Left ventricle myocardium superior (tissue), 1 donor: Measurements from ENCODE around the gene GABBR1. TPM values are rescaled to one million over a fixed set of nuclear protein-coding genes. Genes with fewer than 3 reads are reported as not detected.

Experiments used
- ATAC-seq: fragments of 200-7000 bp; cut with Tn5 transposase; one replicate; pipeline ENCODE4 v1.9.1; 2020; ENCODE audit warnings: mild to moderate bottlenecking, moderate library complexity
- DNase-seq: peaks from one replicate; pipeline ENCODE4 v3.0.0-alpha.2; 2020
- intact Hi-C: fragments of 100-400 bp; cut with micrococcal nuclease; formaldehyde crosslinking; loops from one replicate; pipeline ENCODE4 v1.11.0; 2022
- total RNA-seq: library from RNA; stranded (reverse); fragmentation: NEBNext Ultra II Directional; extraction: Animal tissue kit (Norgen Biotek cat#: 25700); gene quantifications from one replicate; pipeline ENCODE4 v1.2.1, GENCODE V29; 2021
- donor health status: DM: no; HTN: yes; CAD: no; lungs with severe emphysema.

The GABBR1 gene
- total RNA-seq, 1 donor from 2014 or later: 22.6 TPM

- intact Hi-C loops: no loop called here
- DNase-seq (no peak), ATAC-seq (no peak)
Measured at GRCh38 chr6:29590218-29590808, 42.7 kb downstream of the GABBR1 start.

GRCh38 chr6:29589423-29590048 lies 43.4 kb downstream of the GABBR1 start:
- ATAC-seq (peak; percentile 57), DNase-seq (no peak)
- intact Hi-C loops: loop anchor here (10.0 kb wide), 1 partner anchor 905 kb away; no protein-coding TSS in a partner anchor

DNA sequence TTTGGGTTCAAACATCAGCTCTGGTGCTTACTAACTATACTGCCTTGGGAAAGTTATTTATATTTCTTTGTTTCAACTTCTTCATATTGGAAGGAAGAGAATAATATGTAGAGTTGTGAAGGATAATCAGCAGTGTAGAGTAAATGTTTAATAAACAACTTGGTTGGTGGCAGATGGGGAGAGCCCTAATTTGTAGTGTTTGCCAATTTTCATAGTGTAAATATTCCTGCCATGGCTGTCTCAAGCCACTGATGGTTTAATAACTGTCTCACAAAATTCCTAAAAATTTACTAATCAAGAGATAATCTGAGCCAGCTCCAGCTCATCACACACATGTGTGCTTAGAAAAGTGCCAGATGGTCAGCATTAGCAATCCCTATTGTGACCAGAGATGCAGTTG lies 48.2 kb downstream of the GABBR1 start, which contains the start of gene OR2H2:
OR2H2 (plus strand) TSS at position 301 of the 400 bp plus-strand sequence. CDS start 2,824 bp downstream, outside the sequence.
- intact Hi-C loops: loop anchor here (10.0 kb wide), 1 partner anchor 900 kb away; no protein-coding TSS in a partner anchor
- ATAC-seq: no peak
- no peak for DNase-seq

DNA sequence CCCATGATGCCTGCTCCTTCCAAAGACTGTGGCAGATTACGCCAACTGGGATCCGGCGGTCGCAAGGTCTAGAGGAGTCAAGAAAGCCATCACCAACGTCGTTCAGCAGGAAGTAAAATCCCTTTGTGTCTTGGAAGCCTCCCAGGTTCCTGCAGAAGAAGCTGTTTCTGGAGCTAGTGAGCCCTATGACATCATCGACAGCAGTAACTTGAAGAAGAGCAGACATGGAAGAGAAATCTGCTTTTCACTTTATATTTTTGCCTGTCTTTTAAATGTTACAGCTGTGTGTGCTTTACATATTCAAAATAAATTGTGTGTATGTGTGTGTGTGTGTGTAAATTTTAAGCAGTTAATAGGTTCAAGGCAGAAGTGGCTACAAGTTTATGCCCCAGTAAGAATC lies 55.4 kb downstream of the GABBR1 start:
- intact Hi-C loops: no loop called here
- ATAC-seq: no peak
- no peak for DNase-seq

GRCh38 chr6:29576056-29576455 lies 56.9 kb downstream of the GABBR1 start:
- ATAC-seq (no peak), DNase-seq (no peak)
- intact Hi-C loops: no loop called here

DNA sequence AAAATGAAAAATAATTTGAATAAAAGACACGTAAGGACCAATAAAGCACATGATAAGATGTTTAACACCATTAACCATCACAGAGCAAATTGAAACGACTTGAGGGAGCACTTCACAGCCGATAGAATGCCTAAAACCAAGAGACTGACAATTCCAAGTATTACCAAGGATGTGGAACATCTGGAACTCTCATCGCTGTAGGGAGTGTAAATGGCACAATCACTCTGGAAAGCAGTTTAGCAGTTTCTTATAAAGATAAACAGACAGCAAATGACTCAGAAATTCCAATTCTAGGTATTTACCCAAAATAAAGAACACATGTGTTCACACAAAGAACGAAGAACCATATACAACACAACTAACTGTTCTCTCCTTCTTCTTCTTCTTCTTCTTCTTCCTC lies 65.0 kb downstream of the GABBR1 start:
- intact Hi-C loops: no loop called here
- DNase-seq: no peak
- ATAC-seq: no peak

GRCh38 chr6:29567541-29567940 lies 65.4 kb downstream of the GABBR1 start:
- ATAC-seq (no peak), DNase-seq (no peak)
- intact Hi-C loops: no loop called here

- no peak for ATAC-seq
- no peak for DNase-seq
Measured at GRCh38 chr6:29566856-29567255, 66.1 kb downstream of the GABBR1 start.

GRCh38 chr6:29564875-29565274 lies 68.1 kb downstream of the GABBR1 start:
- no peak for ATAC-seq
- intact Hi-C loops: no loop called here
- no peak for DNase-seq

More at GRCh38 chr6:29566856-29567255, 66.1 kb downstream of the GABBR1 start:
- intact Hi-C loops: no loop called here

DNA sequence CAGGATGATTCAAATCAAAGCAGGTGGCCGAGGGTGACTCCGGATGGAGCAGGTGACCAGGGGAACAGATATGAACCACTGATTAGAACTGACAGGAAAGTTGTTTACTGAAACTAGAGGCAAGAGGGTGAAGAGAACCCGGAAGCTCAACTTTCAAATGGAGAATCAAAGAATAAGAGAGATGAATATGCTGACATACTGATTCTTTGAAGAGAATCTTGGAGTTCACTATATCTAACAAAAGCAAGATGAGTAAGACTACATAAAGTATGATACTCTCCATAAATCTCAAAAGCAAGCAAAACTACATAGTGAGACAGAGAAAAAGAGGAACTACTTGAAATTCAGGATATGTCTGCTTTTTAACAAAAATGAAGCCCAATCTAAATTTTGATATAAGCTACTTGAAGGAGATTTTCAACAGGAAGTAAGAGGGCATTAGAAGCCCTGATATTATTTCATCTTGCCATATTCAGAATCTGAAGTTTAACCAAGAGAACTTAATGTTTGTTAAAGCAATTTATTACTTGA lies 69.5 kb downstream of the GABBR1 start:
- DNase-seq: no peak
- intact Hi-C loops: no loop called here
- no peak for ATAC-seq

GRCh38 chr6:29561606-29562181 lies 71.3 kb downstream of the GABBR1 start:
- DNase-seq (no peak), ATAC-seq (no peak)

DNA sequence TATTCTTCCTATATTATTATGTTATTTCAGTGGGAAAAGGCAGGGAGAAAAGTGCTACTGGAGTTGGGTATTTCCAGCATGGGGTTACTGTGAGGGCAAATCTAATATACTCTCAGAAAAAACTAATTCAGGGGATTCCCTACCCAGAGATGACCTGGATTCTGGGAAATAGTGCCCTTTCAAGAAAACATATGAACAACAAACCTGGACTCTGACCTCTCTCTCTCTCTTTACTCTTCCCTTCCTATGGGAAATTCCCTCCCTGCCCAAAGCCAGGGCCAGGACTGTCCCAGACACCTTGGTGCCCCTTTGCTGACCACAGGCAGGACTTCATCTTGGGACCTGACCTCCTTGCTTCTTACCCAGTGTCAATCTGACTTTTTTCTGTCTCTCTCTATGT lies 71.9 kb downstream of the GABBR1 start:
- DNase-seq (no peak), ATAC-seq (no peak)
- intact Hi-C loops: no loop called here

More at GRCh38 chr6:29561606-29562181, 71.3 kb downstream of the GABBR1 start:
- intact Hi-C loops: no loop called here

DNA sequence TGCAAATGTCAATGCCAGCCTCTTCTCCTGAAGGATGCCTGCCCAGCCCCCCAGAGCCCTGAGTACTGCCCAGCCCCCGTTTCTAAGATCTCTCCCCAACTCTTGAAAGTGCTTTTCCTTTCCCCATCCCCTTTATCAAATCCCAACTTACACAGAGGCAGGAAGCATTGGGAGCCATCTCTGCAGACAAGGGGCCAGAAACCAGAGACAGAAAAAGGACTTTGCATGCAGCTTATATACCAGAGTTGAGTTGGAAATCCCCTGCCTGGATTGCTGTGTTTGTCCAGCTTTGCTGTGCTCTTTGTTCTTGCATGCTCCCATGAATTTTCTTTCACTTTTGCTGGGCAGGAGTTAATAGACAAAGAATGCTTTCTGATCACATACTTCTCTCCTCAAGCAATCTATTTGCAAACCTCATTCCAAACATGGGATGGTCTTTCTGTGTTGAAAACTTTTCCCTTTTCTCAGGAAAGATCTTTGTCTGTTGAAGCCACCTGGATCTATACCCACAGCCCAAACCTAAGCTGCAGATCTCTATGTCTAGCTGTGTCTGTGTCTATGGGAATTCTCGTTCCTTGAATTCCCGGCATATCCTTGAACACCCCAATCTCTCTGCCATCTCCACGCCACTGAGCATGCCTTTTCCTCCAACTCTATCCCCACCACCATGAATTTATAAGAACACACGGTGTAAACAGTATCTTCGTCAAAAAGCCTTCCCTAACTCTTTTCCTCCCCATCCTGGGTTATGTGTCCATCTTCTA lies 73.3 kb downstream of the GABBR1 start, which contains the start of gene UBD:
UBD (minus strand) TSS at position 209 of the 764 bp plus-strand sequence; CDS start at position 178, 31 bp downstream.
- ATAC-seq (no peak), DNase-seq (no peak)
- intact Hi-C loops: no loop called here

- intact Hi-C loops: no loop called here
- ATAC-seq (no peak), DNase-seq (no peak)
Measured at GRCh38 chr6:29558439-29559079, 74.4 kb downstream of the GABBR1 start.

DNA sequence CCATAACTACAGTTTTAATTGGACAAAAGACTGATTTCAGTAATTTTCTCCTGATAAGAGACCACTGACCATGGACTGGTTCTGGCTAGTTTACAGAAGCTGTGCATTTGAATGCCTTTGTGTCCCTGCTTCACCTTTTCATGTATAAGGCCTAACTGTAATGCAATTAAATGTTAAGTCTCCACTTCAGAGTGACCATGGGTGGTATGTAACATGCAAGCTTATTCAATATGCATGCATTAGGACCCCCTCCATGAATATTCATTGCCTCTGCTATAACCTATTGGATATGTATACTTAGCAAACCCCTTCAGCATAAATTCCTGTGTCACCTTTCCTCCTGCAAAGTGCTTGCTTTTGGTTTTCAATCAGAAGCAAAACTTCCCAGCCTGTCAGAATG lies 75.7 kb downstream of the GABBR1 start:
- intact Hi-C loops: no loop called here
- DNase-seq: no peak
- ATAC-seq: no peak

DNA sequence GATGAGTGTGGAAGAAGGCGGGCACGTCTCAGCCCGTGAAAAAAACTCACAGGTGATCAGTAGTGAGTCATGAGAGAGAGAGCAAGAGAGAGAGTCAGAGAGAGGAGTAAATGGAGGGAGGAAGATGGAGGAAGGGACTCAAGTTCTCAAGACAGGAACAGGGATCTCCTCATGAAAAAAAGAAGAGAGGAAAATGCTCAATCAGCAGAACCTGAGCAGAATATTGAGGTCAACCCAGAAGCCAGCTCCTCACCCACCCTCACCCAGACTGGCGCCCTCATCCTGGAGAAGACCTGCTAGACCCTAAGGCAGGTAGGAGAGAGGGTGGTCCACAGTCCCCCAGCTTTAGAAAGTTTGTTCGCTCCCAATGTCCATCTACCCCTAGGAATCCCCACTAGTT lies 78.2 kb downstream of the GABBR1 start:
- intact Hi-C loops: no loop called here
- no peak for DNase-seq
- ATAC-seq: no peak

DNA sequence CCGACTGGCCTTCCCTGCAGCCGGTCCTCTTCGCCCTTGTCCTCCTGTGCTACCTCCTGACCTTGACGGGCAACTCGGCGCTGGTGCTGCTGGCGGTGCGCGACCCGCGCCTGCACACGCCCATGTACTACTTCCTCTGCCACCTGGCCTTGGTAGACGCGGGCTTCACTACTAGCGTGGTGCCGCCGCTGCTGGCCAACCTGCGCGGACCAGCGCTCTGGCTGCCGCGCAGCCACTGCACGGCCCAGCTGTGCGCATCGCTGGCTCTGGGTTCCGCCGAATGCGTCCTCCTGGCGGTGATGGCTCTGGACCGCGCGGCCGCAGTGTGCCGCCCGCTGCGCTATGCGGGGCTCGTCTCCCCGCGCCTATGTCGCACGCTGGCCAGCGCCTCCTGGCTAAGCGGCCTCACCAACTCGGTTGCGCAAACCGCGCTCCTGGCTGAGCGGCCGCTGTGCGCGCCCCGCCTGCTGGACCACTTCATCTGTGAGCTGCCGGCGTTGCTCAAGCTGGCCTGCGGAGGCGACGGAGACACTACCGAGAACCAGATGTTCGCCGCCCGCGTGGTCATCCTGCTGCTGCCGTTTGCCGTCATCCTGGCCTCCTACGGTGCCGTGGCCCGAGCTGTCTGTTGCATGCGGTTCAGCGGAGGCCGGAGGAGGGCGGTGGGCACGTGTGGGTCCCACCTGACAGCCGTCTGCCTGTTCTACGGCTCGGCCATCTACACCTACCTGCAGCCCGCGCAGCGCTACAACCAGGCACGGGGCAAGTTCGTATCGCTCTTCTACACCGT lies 79.5 kb downstream of the GABBR1 start:
- intact Hi-C loops: no loop called here
- DNase-seq (peak; percentile 84), ATAC-seq (peak; percentile 94)

- intact Hi-C loops: no loop called here
- DNase-seq (no peak), ATAC-seq (peak; percentile 88)
Measured at GRCh38 chr6:29552512-29553051, 80.4 kb downstream of the GABBR1 start.
